Measurements from ENCODE around the gene CNPY4.
A peak's percentile ranks its signal among the peaks of the same experiment; 100 is the strongest.

The CNPY4 gene

DNA sequence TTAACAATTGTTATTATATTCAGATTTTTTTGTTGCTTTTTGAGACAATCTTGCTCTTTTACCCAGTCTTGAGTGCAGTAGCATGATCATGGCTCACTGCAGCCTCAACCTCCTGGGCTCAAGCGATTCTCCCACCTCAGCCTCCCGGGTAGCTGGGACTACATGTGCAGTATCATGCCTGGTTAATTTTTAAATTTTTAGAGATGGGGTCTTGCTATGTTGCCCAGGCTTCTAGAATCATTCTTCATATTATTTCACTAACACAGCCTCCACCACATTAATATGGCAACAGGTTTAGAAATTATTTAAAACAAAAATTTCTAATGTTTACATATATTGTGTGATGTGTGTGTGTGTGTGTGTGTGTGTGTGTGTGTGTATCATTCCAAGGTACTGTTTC is 27.8 kb downstream of the CNPY4 start:
- in situ Hi-C loops (cut with MboI; ENCODE audit: low pct_unique_long_range_greater_than_20kb, low sequenced_read_pairs, unreplicated experiment): no loop called here
- TF ChIP-seq, protein P1, sequence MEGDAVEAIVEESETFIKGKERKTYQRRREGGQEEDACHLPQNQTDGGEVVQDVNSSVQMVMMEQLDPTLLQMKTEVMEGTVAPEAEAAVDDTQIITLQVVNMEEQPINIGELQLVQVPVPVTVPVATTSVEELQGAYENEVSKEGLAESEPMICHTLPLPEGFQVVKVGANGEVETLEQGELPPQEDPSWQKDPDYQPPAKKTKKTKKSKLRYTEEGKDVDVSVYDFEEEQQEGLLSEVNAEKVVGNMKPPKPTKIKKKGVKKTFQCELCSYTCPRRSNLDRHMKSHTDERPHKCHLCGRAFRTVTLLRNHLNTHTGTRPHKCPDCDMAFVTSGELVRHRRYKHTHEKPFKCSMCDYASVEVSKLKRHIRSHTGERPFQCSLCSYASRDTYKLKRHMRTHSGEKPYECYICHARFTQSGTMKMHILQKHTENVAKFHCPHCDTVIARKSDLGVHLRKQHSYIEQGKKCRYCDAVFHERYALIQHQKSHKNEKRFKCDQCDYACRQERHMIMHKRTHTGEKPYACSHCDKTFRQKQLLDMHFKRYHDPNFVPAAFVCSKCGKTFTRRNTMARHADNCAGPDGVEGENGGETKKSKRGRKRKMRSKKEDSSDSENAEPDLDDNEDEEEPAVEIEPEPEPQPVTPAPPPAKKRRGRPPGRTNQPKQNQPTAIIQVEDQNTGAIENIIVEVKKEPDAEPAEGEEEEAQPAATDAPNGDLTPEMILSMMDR (IDR thresholded peaks at IDR 0.05; ENCODE audit: extremely low read depth, insufficient read depth, missing control alignments): no peak
- DNase-seq (ENCODE audit: low spot score): no peak

DNA sequence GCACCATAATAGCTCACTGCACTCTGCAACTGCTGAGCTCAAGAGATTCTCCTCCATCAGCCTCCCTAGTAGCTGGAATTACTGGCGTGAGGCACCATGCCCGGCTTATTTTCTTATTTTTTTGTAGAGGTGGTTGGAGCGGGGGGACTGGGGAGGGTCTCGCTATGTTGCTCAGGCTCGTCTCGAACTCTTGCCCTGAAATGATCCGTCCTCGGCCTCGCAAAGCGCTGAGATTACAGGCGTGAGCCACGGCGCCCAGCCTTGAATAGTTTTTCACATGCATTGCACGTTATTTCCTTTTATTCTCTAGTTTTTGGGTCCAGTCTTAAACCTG is 28.8 kb downstream of the CNPY4 start:
- TF ChIP-seq, protein P1 (IDR thresholded peaks at IDR 0.05; ENCODE audit: extremely low read depth, insufficient read depth, missing control alignments): no peak
- in situ Hi-C loops (cut with MboI; ENCODE audit: low pct_unique_long_range_greater_than_20kb, low sequenced_read_pairs, unreplicated experiment): no loop called here
- DNase-seq (ENCODE audit: low spot score): no peak

DNA sequence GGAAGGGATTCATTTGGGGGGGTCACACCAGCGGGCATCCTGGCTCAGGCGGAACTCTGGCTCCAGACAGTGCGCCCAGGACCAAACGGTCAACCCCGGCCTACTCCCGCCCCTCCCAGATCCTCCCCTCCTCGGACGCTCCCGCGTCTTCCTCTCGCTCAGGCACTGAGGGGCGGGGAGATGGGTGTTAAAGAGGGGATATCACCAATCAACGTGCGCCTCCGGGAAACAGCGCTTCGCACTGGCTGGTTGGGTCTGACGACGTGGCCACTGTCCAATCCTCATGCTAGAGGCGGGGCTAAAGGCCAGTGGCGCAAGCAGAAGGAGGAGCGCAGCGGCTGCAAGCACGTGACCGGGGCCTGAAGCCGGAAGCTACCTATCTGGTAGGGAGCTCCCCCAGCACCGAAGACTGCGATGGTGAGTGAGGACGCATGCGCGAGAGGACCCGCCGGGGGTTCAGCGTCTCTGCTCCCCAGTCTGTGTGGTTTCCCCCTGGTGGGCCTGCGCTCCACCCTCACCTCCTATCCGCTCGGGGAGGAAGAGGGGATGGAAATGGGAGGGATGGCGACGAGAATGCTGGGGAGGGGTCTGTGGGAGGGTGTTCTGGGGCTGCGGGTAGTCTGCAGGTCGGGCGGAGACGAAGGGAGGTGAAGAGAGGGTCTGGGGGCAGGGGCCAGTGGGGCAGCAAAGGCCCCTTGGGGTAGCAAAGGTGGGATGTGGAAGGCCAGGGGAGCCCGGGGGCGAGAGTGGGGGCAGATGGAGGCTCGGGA is 29.3 kb downstream of the CNPY4 start, which contains the start of gene LAMTOR4:
LAMTOR4 (plus strand) TSS at position 360 of the 770 bp plus-strand sequence; CDS start at position 415, 55 bp downstream.
- TF ChIP-seq, protein P1 (IDR thresholded peaks at IDR 0.05; ENCODE audit: extremely low read depth, insufficient read depth, missing control alignments): no peak
- peak; percentile 97 for DNase-seq (ENCODE audit: low spot score)
- in situ Hi-C loops (cut with MboI; ENCODE audit: low pct_unique_long_range_greater_than_20kb, low sequenced_read_pairs, unreplicated experiment): no loop called here

DNA sequence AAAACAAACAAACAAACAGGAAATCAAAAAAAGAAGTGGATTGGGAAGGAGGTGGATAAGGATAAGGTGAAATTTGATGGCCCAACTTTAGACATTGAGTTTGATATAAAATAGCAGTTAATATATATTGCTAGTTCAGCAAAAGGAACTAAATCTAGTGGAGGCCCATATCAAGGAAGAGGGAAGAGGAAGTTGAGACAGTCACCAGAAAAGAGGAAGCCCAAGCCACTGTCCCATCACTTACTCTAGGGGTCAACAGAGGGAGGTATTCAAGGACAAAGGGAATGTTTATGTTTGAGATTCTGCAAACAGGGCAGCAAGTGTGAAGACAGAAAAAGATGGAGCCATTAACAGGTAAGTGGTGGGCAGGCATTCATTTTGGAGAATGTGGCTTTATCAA is 33.0 kb downstream of the CNPY4 start:
- in situ Hi-C loops (cut with MboI; ENCODE audit: low pct_unique_long_range_greater_than_20kb, low sequenced_read_pairs, unreplicated experiment): no loop called here
- no peak for DNase-seq (ENCODE audit: low spot score)
- TF ChIP-seq, protein P1 (IDR thresholded peaks at IDR 0.05; ENCODE audit: extremely low read depth, insufficient read depth, missing control alignments): no peak

DNA sequence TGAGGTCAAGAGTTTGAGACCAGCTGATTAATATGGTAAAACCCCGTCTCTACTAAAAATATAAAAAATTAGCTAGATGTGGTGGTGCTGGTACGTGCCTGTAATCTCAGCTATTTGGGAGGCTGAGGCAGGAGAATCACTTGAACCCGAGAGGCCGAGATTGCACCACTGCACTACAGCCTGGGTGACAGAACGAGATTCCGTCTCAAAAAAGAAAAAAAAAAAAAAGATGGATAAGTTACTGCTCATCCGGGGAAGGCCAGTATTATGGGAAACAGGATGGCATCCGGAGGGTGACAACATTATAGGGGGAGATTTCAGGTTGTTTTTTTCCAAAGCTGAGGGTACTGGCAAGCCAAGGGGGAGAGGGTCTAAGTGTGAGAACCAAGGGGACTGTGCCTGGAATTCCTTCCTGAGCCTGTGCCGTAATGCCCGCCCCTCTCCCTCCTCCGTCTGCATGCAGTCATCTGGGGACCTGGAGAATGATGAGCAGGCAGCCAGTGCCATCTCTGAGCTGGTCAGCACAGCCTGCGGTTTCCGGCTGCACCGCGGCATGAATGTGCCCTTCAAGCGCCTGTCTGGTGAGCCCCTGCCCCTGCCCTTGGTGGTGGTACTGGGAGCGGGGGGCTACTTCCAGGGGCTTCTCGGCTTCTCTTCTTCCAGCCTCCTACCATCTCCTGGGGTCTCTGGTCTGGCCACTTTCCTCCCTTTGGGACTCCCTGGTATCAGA is 33.7 kb downstream of the CNPY4 start:
- in situ Hi-C loops (cut with MboI; ENCODE audit: low pct_unique_long_range_greater_than_20kb, low sequenced_read_pairs, unreplicated experiment): no loop called here
- TF ChIP-seq, protein P1 (IDR thresholded peaks at IDR 0.05; ENCODE audit: extremely low read depth, insufficient read depth, missing control alignments): no peak
- no peak for DNase-seq (ENCODE audit: low spot score)

DNA sequence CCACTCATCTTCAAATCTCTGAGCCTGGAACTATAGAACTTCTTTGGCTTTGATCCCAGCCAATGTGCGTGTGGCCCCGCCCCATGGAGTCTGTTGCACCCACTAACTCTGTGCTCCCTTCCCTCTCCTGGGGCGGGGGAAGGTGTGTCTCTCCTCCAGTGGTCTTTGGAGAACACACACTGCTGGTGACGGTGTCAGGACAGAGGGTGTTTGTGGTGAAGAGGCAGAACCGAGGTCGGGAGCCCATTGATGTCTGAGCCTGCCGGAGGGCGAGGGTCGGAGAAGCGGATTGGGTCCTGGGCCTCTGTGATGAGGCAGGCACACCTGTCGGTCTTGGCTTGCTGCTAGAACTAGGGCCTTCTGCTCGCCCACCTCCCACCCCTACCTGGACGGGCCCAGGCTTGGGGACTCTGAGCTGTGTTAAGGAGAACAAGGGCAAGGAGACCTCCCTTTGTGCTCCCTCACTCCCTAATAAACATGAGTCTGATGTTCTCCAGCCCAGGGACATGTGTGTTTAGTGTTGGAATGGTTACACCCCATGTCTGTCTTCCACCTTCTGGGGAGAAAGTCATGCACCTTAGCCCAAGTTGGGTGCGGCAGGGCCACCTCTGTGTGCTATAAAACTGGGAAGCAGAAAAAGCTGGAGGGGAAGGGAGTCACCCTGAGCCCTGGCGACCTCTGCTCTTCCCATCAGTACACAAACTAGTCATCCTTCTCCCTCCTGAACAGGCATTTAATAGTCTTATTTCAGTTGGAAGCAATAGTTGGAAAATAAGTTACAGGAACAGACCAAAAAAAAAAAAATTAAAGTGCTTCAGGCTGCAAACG is 34.5 kb downstream of the CNPY4 start:
- in situ Hi-C loops (cut with MboI; ENCODE audit: low pct_unique_long_range_greater_than_20kb, low sequenced_read_pairs, unreplicated experiment): no loop called here
- no peak for DNase-seq (ENCODE audit: low spot score)

More for the DNA sequence above, 34.5 kb downstream of the CNPY4 start:
- TF ChIP-seq, protein P1 (IDR thresholded peaks at IDR 0.05; ENCODE audit: extremely low read depth, insufficient read depth, missing control alignments): no peak
